ENCODE results near the gene TMED10.
"Not testable (repeated sequence)": the region's sequence is repeated elsewhere in the genome, so short reads cannot be mapped to it uniquely, and the experiment has no call there.

Gene TMED10

GRCh38 chr14:75127903-75128595, 48.4 kb downstream of the TMED10 start:
- DNase-seq, result no peak

DNA sequence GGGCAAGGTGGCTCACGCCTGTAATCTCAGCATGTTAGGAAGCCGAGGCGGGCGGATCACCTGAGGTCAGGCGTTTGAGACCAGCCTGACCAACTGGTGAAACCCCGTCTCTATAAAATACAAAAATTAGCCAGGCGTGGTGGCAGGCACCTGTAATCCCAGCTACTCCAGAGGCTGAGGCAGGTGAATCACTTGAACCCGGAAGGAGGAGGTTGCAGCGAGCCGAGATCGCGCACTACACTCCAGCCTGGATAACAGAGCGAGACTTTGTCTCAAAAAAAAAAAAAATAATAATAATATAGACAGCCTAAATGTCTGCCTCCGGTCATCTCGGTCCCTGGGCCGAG, 49.0 kb downstream of the TMED10 start:
- not testable (repeated sequence) for DNase-seq

GRCh38 chr14:75126679-75127473, 49.5 kb downstream of the TMED10 start, which contains the start of gene NEK9:
NEK9 (minus strand) TSS chr14:75127048; CDS start chr14:75126921, 127 bp downstream.
- peak; percentile 48 to 93 (median 84) for DNase-seq

DNA sequence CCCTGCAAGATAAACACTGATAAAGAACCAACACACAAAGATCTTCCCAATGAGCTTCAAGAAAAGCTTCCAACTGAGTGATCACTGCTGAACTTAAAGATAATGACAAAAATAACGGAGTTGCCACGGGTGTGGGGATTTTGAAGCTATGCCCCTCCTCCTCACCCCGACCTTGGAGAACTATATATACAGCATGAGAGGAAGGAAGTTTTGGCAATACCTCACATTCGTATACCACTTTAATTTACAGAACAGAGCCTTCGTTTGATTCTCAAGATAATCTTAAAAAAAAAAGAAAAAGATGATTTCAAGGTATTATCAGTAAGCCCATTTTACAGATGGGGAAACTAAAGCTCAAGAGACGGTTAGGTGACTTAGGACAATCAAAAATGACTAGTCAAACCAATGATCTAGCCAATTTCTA, 50.3 kb downstream of the TMED10 start:
- DNase-seq, result no peak

- DNase-seq, result no peak
These were observed 50.8 kb downstream of the TMED10 start for GRCh38 chr14:75125617-75126016.

- peak in 1 of 51 donors; percentile 22 for DNase-seq
These were observed 52.4 kb downstream of the TMED10 start for GRCh38 chr14:75123991-75124390.

DNA sequence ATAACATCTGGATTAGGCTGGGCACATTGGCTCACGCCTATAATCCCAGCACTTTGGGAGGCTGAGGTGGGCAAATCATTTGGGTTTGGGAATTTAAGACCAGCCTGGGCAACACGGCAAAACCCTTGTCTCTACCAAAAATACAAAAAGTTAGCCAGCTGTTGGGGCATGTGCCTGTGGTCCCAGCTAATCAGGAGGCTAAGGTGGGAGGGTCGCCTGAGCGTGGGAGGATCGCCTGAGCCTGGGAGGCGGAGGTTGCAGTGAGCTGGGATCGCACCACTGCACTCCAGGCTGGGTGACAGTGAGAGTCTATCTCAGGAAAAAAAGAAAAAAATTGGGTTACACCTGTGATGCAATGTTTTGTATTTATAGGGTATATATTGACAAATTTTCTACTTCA, 54.9 kb downstream of the TMED10 start:
- no peak for DNase-seq

GRCh38 chr14:75120541-75121291, 55.7 kb downstream of the TMED10 start:
- no peak for DNase-seq

- no peak for DNase-seq
These were observed 57.4 kb downstream of the TMED10 start for GRCh38 chr14:75119056-75119455.

GRCh38 chr14:75113932-75114539, 62.4 kb downstream of the TMED10 start:
- DNase-seq, result no peak

GRCh38 chr14:75109877-75110276, 66.5 kb downstream of the TMED10 start:
- DNase-seq, result no peak

DNA sequence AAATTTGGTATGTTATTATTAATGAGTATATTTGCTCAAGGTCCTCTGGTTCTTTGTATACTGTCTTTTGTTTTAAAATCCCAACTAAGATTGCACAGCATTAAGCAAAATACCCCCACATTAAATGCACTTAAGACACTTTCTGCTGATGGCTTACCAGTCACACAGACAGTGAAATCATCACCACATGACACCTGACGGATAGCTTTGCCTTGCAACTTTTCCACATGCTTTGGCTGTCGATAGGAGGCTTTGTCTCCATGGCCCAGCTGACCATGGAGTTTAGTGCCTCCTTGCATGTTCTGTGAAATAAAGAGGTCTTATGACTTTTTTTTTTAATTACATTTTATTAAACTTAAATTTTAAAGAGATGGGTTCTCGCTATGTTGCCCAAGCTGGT, 69.2 kb downstream of the TMED10 start:
- DNase-seq, result no peak

- no peak for DNase-seq
These were observed 74.9 kb downstream of the TMED10 start for GRCh38 chr14:75101491-75101890.

DNA sequence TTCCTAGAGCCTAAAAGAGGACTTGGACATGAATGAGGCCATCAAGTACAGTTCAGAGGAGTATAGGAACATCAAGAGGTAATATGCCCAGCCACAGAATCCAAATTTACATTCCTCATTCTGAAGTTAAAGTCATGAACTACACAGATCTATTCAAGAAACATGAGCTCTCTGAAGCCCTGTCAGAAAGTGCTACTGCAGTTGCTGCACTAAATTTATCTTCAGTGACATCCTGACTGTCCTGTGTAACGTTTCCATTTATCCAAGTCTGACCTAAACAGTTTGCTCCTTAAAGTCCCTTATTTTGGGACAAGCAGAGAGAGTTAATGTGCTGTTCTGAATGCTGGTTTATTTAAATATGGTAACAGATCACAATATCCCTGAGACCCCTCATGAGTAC, 77.7 kb downstream of the TMED10 start:
- no peak for DNase-seq

DNA sequence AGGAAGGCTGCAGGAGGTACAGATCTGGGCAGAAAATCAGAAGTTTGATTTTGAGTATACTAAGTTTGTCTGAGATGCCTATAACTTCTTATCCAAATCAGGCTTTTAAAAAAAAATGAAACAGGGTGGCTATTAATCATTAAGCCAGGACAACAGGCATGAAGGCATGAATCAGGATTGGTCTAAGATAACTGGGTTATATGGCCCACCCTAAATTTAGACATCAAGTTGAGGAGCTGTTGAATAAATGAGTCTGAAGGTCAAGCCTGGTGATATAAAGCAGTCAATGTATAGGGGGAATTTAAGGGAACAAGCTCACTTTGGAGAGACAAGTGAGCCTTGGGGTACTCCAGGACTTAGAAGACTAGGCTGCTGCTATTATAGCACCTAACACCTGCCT, 78.2 kb downstream of the TMED10 start:
- no peak for DNase-seq

DNA sequence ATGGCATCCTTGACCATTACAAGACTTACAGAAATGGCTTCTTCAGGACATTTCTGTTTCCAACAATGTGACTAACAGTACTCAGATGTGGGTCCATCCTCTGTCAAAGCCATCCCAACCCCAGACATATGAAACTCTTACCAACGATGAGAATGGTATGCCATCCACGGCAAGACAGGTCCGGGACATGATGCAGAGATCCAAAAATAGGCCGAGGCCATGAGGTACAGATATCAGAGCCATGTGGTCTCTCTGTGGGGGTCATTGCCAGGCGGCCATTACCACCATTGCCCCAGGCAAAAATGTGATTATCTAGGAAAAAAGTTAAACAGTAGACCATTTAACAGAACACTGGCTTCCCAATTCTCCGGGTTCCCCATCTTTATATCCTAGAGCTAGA, 79.5 kb downstream of the TMED10 start:
- no peak for DNase-seq

GRCh38 chr14:75095690-75096089, 80.7 kb downstream of the TMED10 start:
- no peak for DNase-seq

- DNase-seq, result no peak
These were observed 81.5 kb downstream of the TMED10 start for GRCh38 chr14:75094896-75095295.

- DNase-seq, result no peak
These were observed 83.7 kb downstream of the TMED10 start for GRCh38 chr14:75092698-75093097.

- no peak for DNase-seq
These were observed 85.2 kb downstream of the TMED10 start for GRCh38 chr14:75091251-75091650.

GRCh38 chr14:75090353-75090752, 86.1 kb downstream of the TMED10 start:
- no peak for DNase-seq
